ENCODE measurements around the gene EMB. TPM values are rescaled to one million over a fixed set of nuclear protein-coding genes. Genes with fewer than 3 reads are reported as not detected.
A peak's percentile ranks its signal among the peaks of the same experiment; 100 is the strongest.
"Not testable (repeated sequence)": the region's sequence is repeated elsewhere in the genome, so short reads cannot be mapped to it uniquely, and the experiment has no call there.

The EMB gene
- total and polyA plus RNA-seq, 8 donors = 0.93 to 9.3 (median 2.9) TPM

DNA sequence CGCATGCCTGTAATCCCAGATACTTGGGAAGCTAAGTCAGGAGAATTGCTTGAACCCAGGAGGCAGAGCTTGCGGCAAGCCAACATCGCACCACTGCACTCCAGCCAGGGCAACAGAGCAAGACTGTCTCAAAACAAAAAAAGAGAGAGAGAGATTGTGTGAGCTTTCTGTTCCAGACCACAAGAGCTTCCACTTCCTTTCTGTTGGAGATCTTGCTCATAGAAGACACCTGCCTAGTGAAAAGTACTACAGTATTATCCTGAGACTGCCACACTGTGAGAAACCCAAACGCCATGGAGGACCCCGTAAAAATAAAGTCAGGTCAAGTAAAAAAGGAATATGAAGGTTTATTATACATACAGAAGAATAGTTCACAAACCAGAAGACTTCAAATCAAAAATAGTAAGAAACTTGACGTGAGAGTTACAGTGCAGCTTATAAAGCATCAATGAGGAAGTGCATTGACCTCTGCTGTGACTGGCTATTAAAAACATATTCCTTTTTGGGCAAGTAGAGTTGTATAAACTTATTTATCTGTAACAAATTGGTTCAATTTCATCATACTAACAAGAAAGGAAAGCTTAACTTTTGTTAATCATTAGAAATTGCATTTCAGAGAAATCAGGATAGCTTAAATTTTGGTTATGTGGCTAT is 4.3 kb upstream of the EMB start:
- DNase-seq = no peak
- no peaks in the 10 kb centered on the region for H3K36me3 ChIP-seq
- H3K27me3 ChIP-seq = no peaks in the 10 kb centered on the region
- no peak for FAIRE-seq
- H3K4me3 ChIP-seq = no peak overlapping the region
- TF ChIP-seq, protein P1, sequence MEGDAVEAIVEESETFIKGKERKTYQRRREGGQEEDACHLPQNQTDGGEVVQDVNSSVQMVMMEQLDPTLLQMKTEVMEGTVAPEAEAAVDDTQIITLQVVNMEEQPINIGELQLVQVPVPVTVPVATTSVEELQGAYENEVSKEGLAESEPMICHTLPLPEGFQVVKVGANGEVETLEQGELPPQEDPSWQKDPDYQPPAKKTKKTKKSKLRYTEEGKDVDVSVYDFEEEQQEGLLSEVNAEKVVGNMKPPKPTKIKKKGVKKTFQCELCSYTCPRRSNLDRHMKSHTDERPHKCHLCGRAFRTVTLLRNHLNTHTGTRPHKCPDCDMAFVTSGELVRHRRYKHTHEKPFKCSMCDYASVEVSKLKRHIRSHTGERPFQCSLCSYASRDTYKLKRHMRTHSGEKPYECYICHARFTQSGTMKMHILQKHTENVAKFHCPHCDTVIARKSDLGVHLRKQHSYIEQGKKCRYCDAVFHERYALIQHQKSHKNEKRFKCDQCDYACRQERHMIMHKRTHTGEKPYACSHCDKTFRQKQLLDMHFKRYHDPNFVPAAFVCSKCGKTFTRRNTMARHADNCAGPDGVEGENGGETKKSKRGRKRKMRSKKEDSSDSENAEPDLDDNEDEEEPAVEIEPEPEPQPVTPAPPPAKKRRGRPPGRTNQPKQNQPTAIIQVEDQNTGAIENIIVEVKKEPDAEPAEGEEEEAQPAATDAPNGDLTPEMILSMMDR (IDR thresholded peaks at IDR 0.05) = no peak
- H3K9me3 ChIP-seq = no peaks in the 10 kb centered on the region
- 70 to 78% methylated on average over 6 of the region's 6 CpGs for WGBS, 2 donors
- ATAC-seq = peak in 1 of 4 donors; percentile 29
- no peak overlapping the region for H3K27ac ChIP-seq
- intact Hi-C loops (cut with DNase I) = no loop called here
- H3K4me1 ChIP-seq = no peaks in the 10 kb centered on the region

DNA sequence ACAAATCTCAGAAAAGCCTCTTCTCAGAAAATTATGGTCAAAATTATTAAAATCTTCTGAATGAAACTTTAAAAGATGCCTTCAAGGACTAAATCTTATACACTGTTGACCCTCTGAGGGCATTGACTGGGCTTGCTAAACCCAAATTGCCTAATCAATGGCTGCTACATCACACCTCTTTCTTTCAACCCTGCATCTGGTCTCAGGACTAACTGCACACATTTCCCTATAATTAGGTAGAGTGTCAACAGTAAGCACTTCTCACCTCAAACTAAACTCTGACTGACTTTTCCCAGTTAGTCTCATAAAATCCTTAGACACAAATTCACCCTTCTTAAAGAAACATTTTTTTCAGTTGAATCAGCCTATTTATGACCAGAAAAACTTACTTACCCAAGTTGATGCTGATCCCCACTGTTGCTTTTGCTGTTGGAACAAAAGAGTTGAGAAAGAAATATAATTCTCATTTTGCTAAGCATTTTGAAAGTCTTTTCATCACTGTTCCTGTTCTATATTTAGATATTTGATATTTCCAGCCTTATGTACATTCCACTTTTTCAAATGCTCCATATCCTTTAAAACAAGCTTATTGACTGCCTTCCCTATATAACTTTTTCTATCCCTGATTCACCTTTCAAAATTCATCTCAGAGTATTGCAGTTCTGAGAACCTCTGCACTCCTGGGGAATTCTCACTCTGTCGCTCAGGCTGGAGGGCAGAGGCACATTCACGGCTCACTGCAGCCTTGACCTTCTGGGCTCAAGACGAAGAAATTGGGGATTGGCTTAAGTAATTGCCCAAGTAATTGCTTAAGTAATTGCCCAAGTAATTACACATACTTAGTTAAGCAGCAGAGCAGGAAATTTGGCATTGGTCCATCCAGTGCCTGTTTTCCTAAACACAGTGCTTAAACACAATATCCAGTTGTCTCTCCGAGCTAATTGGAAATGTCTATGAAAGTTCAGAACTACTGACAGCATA is 1.8 kb upstream of the EMB start:
- 19 to 37% methylated on average over 3 of the region's 4 CpGs for WGBS, 2 donors
- H3K27ac ChIP-seq = not testable (repeated sequence)

DNA sequence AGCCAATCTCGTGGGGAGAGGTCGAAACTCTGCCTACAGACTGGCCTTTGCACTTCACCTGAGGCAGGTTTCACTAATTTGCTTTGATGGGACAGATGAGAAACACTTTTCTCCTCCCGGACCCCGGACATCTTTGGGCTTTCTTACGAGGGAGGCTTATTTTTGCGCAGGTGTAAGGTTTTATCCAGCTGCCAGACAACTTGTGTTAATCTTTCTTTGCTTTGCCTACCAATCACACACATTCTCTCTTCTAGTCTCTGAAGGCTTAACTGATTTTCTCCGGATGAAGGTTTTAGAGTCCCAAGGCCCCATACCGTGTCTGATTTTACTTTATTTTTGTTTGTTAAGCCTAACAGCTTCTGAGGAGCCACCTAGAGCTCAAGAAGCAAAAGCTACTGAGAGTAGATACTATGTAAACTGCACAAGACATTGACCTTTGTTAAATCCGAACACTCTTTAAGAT is 436 bp upstream of the EMB start:
- Histone ChIP-seq H3K4me3 (peak overlapping the region in 3 of 4 donors; percentile 12 to 52 (median 20)), H3K36me3 (no peaks in the 10 kb centered on the region), H3K9me3 (no peaks in the 10 kb centered on the region), H3K27me3 (no peaks in the 10 kb centered on the region), H3K4me1 (no peaks in the 10 kb centered on the region), H3K27ac (peak overlapping the region in 1 of 4 donors; percentile 18)
- intact Hi-C loops (cut with DNase I) = no loop called here
- 6 to 7% methylated on average over 9 of the region's 9 CpGs for WGBS, 2 donors
- TF ChIP-seq, protein P1 (IDR thresholded peaks at IDR 0.05) = no peak
- peak in 1 of 4 donors; percentile 11 for ATAC-seq
- no peak for DNase-seq
- FAIRE-seq = no peak

More for the DNA sequence above, 1.8 kb upstream of the EMB start:
- intact Hi-C loops (cut with DNase I); H3K4me3 ChIP-seq; H3K27me3 ChIP-seq; H3K9me3 ChIP-seq; DNase-seq; FAIRE-seq; ATAC-seq; H3K36me3 ChIP-seq; H3K4me1 ChIP-seq: not testable (repeated sequence)

DNA sequence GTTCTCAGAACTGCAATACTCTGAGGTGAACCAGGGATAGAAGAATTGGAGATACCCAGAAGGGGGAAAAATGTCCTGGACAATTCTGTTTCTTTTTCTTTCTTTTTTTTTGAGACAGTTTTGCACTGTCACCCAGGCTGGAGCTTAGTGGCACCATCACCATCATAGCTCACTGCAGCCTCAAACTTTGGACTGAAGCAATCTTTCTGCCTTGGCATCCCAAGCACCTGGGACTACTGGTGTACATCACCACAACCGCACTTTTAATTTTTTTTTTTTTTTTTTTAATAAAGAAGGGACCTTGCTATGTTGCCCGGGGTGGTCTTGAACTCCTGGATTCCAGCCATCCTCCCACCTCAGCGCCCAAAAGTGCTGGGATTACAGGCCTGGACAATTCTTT is 1.9 kb downstream of the EMB start:
- H3K27ac ChIP-seq = no peak overlapping the region
- no peaks in the 10 kb centered on the region for H3K4me1 ChIP-seq
- no peak overlapping the region for H3K4me3 ChIP-seq
- FAIRE-seq (no peak), ATAC-seq (no peak), DNase-seq (no peak)
- TF ChIP-seq, protein P1 (IDR thresholded peaks at IDR 0.05) = no peak
- no peaks in the 10 kb centered on the region for H3K27me3 ChIP-seq
- H3K9me3 ChIP-seq = no peaks in the 10 kb centered on the region
- intact Hi-C loops (cut with DNase I) = no loop called here
- 50 to 52% methylated on average over 3 of the region's 3 CpGs for WGBS, 2 donors
- no peaks in the 10 kb centered on the region for H3K36me3 ChIP-seq

DNA sequence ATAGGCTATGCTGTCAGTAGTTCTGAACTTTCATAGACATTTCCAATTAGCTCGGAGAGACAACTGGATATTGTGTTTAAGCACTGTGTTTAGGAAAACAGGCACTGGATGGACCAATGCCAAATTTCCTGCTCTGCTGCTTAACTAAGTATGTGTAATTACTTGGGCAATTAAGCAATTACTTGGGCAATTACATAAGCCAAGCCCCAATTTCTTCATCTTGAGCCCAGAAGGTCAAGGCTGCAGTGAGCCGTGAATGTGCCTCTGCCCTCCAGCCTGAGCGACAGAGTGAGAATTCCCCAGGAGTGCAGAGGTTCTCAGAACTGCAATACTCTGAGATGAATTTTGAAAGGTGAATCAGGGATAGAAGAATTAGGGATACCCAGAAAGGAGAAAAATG is 3.0 kb downstream of the EMB start:
- WGBS, 2 donors = 35 to 61% methylated on average over 2 of the region's 3 CpGs

More for the DNA sequence above, 3.0 kb downstream of the EMB start:
- H3K27me3 ChIP-seq; H3K4me1 ChIP-seq; H3K9me3 ChIP-seq; H3K4me3 ChIP-seq; ATAC-seq; H3K36me3 ChIP-seq; intact Hi-C loops (cut with DNase I); FAIRE-seq; DNase-seq; H3K27ac ChIP-seq: not testable (repeated sequence)

Data from pancreas (tissue), 10 donors.